ENCODE measurements around the gene KDM6B.
"Not testable (repeated sequence)": the region's sequence is repeated elsewhere in the genome, so short reads cannot be mapped to it uniquely, and the experiment has no call there.

Gene KDM6B

DNA sequence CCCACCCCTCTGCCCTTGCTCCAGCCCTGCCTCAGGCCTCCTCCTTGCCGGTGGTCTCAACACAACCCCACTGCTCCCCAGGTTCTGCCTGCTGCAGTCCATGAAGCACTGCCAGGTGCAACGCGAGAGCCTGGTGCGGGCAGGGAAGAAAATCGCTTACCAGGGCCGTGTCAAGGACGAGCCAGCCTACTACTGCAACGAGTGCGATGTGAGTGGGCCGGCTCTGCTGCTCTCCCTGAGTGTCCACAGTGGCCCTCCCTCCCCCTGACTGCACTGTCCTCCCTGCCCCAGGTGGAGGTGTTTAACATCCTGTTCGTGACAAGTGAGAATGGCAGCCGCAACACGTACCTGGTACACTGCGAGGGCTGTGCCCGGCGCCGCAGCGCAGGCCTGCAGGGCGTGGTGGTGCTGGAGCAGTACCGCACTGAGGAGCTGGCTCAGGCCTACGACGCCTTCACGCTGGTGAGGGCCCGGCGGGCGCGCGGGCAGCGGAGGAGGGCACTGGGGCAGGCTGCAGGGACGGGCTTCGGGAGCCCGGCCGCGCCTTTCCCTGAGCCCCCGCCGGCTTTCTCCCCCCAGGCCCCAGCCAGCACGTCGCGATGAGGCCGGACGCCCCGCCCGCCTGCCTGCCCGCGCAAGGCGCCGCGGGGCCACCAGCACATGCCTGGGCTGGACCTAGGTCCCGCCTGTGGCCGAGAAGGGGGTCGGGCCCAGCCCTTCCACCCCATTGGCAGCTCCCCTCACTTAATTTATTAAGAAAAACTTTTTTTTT, 19.1 kb downstream of the KDM6B start:
- DNase-seq (no peak), ATAC-seq (no peak)

DNA sequence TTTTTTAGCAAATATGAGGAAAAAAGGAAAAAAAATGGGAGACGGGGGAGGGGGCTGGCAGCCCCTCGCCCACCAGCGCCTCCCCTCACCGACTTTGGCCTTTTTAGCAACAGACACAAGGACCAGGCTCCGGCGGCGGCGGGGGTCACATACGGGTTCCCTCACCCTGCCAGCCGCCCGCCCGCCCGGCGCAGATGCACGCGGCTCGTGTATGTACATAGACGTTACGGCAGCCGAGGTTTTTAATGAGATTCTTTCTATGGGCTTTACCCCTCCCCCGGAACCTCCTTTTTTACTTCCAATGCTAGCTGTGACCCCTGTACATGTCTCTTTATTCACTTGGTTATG, 19.6 kb downstream of the KDM6B start:
- ATAC-seq (no peak), DNase-seq (no peak)

DNA sequence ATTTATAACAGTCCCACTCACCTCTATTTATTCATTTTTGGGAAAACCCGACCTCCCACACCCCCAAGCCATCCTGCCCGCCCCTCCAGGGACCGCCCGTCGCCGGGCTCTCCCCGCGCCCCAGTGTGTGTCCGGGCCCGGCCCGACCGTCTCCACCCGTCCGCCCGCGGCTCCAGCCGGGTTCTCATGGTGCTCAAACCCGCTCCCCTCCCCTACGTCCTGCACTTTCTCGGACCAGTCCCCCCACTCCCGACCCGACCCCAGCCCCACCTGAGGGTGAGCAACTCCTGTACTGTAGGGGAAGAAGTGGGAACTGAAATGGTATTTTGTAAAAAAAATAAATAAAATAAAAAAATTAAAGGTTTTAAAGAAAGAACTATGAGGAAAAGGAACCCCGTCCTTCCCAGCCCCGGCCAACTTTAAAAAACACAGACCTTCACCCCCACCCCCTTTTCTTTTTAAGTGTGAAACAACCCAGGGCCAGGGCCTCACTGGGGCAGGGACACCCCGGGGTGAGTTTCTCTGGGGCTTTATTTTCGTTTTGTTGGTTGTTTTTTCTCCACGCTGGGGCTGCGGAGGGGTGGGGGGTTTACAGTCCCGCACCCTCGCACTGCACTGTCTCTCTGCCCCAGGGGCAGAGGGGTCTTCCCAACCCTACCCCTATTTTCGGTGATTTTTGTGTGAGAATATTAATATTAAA, 20.2 kb downstream of the KDM6B start:
- ATAC-seq (no peak), DNase-seq (no peak)

DNA sequence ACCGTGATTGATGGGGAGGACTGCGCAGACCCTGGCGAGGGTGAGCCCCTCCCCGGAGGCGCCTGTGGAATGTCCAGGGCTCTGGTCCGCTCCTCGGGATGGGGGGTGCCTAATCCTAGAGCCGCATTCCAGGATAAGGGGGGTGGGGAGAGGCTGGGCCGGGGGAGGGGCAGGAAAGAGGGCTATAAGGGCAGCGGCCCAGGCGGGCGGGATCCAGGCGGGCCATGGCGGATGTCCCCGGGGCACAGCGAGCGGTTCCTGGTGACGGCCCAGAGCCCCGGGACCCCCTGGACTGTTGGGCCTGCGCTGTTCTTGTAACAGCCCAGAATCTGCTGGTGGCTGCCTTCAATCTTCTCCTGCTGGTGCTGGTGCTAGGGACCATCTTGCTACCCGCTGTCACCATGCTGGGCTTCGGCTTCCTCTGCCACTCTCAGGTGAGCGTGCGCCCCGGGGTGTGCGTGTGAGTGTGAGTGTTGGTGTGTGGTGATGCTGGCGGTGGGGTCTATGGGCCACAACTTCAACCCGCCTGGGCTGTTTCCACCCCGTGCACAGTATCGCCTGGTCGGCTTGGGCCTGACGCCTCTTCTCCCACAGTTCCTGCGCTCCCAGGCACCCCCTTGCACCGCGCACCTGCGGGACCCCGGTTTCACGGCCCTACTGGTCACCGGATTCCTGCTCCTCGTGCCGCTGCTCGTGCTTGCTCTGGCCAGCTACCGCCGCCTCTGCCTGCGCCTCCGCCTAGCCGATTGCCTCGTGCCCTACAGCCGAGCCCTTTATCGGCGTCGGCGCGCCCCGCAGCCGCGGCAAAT, 21.0 kb downstream of the KDM6B start, which contains the start of gene TMEM88:
TSS of gene TMEM88 (plus strand) at position 216 of the 809 bp plus-strand sequence. CDS start at position 225, 9 bp downstream.
- ATAC-seq (no peak), DNase-seq (no peak)

DNA sequence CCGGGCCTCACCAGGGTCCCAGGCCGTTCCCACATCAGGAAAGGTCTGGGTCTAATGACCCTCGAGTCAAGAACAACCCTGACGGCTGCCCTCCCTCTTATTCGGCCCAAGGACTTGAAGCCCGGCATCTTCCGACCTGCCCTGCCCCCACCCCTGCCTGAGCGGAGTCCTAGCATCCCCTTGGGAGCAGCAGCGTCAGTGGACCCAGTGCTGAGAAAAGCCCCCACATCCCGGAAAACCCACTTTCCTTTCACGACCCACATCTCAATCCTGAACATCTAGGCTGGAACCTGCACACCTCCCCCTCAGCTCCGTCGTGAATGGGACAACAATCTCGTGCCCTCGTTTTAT, 21.6 kb downstream of the KDM6B start:
- no peak for ATAC-seq

DNA sequence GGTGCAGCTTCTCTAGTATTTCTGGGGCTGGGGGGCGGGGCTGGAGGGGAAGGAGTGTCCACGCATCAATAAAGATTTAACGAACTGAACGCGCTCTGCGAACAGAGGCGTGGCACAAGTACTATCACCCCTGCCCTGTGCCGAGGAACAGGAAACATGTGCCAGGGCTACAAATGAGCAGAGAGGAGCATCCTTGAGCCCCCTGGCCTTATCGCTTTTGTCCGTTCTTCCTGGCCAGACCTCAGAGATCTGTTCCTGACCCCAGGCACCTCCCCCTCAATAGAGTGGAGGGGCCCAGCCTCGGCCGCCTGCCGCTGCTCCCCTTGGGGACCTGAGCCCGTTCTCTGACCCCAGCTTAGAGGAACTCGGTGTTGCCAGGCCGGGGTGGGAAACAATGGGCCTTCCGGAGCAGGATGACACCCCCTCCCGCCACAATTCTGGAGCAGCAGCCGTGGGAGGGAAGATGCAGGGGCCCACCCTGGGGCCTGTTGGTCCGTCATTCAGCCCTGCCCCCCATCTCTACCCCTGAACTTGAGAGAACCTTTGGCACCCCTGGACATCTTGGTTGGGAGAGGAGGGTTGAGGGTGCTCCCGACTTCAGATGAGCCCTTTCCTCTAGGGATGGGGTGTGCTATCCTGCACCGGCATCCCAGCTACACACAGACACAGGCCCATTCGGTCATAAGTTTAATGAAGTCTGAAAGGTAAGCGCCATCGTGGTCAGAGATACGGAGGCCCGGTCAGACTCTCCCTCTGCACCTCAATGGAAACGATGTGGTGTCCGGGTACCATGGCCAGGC, 22.2 kb downstream of the KDM6B start:
- no peak for DNase-seq
- no peak for ATAC-seq

More for the DNA sequence above, 21.6 kb downstream of the KDM6B start:
- DNase-seq: no peak

DNA sequence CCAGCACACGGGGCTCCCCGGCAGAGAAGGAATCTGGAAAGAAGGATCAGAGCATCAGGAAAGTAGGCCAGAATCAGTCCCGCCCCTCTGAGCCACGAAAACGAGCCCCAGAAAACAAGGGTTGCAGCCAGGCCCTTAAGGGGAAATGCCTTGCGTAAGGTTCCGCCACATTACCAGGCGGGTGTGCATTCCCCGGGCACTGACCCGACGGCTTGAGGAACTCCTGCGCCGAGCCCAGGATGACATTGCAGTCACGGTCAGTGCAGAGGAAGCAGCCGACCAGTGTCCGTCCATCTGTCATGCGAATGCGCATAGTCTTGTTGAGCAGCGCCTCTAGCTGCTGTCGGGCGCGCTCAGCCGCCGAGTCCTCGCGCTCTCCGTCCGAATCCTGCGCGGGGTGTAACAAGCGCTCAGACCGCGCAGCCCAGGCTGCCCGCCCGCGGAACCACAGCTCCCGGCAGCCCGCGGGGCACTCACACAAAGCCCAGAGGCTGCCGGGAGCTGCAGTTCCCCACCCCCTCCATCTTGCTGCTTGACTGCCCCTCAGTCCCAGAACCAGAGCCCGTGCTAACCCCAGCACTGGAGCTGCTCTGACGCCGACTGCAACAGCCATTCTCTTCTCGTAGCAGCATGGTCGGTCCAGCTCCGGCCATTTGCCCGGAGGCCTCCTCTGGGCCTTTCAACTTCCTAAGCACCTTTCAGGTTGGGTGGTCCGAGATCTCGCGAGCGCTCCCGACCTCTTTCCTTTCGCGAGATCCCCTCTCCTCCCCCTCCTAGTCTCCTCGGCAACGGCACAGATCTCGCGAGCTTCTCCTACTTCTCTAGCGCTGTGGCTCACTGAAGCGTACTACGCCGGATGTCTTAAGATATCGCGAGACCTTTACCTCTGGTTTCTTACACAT, 23.0 kb downstream of the KDM6B start, which contains the start of gene NAA38:
TSS of gene NAA38 (minus strand) at position 749 of the 902 bp plus-strand sequence. CDS start at position 653, 96 bp downstream.
- ATAC-seq (peak; percentile 90), DNase-seq (peak; percentile 92)

DNA sequence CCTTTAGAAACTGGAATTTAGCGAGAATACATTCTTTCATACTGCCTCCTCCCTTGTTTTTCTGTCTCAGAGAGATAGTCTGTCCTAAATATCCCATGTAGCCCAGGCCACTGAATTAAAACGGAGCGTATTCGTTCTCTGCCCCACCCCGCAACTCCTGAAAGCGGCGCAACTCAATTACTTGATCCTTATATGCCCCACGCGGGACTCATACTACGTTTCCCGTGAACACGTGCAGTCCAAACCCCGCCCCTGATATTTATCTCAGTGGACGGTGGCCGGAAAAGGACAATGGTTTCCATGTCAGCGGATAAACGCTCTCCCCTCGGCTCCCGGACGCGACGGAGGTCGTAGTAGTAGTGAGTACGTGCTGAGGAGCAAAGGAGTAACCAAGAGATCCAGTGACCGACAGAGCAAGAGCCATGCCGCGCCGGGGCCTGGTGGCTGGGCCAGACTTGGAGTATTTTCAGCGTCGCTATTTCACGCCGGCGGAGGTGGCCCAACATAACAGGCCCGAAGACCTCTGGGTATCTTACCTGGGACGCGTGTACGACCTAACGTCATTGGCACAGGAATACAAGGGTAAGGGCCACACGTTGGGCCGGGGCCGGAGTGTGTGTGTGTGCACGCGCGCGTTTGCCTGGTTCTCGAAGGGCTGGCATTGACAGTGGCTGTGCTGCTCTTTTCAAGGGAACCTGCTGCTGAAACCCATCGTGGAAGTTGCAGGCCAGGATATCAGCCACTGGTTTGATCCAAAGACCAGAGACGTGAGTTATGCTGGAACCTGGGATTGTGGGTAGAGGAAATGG, 23.9 kb downstream of the KDM6B start, which contains the start of gene CYB5D1:
TSS of gene CYB5D1 (plus strand) at position 291 of the 809 bp plus-strand sequence. CDS start at position 423, 132 bp downstream.
- ATAC-seq: peak; percentile 29
- peak; percentile 88 for DNase-seq

DNA sequence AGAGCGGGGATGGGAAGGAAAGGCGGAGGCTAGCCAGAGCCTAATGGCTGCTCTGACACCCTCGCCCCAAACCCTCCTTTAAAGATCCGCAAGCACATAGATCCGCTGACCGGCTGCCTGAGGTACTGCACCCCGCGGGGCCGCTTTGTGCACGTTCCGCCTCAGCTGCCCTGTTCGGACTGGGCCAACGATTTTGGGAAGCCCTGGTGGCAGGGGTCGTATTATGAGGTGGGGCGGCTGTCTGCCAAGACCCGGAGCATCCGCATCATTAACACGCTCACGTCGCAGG, 24.4 kb downstream of the KDM6B start:
- peak; percentile 57 for DNase-seq

DNA sequence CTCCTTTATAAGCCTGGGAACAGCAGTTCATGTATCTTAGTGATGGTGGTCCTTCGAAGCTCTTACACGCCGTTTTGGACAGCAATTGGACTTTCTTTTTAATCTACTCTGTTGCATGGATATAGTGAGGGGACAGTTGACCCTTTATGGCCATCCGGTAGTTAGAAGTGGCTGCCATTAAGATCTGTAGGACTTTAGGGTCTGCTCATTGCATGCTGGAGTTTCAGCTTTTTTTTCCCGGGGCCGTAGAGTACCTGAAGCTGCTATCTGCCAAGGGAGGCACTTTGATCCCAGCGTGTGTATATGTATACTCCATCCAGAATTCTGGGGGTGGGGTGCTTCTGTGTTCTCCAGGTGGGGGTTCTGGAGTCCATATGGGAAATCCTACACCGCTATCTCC, 25.0 kb downstream of the KDM6B start:
- DNase-seq: no peak
- ATAC-seq: no peak

More for the DNA sequence above, 24.4 kb downstream of the KDM6B start:
- no peak for ATAC-seq

DNA sequence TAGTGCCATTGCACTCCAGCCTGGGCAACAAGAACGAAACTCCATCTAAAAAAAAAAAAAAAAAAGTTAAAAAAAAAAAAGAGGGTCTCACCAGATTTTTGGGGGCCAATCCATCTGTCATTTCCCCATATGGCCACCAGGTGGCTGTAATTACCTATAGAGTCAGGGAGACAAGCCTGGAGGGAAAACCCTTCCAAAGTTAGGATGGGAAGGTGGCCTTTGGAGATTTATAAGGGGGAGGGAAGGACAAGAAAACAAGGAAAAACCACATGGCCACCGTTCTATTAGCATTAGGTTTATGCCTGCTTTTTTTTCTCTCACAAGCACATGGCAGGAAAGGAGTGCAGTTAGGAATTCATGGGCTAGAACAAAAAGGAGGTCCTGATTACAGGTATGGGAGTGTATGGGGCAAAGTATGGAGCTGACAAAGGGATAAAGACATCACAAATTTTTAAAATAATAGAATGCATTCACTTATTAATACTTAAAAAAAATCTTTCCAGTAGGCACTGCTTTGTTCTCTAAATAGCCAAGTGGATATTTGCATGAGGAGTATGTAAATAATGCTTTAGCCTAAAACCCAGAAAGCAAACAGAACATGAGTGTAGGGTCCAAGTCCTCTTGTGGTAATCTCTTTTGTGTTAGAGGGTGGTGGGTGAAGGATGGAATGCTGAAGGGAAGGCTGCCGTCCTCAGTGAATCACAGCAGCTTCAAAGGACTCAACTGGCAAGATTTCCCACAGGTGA, 28.8 kb downstream of the KDM6B start:
- DNase-seq (peak; percentile 68), ATAC-seq (no peak)

DNA sequence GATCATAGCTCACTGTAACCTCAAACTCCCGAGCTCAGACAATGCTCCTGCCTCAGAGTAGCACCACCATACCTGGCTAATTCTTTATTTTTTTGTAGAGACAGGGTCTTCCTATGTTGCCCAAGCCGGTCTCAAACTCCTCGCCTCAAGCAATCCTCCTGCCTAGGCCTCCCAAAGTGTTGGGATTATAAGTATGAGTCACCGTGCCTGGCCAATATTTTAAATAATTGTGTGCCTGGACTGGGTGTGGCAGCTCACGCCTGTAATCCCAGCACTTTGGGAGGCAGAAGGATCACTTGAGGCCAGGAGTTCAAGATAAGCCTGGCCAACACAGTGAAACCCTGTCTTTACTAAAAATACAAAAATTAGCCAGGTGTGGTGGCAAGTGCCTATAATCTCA, 30.4 kb downstream of the KDM6B start:
- not testable (repeated sequence) for DNase-seq, ATAC-seq

DNA sequence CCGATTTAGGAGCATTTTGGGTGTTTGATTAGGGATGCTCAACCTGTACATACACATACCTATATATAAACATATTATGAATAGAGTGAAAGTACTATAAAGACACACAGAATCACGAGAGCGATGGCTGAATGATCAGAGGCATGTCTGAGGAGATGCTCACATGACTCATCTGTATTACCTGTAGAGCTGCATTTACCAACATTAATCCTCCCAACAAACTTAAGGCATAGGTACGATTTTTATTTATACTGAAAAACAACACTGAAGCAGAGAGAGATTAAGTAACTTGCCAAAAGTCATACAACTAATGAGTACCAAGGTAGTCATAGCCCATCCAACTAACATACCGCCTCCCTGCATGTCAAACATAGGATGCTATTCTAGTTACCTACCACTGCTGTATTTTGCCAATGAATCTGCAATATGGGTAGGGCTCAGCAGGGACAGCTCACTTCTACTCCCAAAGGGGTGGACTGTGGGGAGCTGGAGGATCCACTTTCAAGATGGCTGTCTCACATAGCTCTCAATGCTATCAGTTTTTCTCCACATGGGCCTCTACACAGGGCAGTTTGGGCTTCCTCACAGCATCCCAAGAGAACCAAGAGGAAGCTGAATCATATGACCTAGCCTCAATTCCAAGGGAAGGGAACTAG, 31.1 kb downstream of the KDM6B start:
- DNase-seq: no peak
- ATAC-seq: no peak

DNA sequence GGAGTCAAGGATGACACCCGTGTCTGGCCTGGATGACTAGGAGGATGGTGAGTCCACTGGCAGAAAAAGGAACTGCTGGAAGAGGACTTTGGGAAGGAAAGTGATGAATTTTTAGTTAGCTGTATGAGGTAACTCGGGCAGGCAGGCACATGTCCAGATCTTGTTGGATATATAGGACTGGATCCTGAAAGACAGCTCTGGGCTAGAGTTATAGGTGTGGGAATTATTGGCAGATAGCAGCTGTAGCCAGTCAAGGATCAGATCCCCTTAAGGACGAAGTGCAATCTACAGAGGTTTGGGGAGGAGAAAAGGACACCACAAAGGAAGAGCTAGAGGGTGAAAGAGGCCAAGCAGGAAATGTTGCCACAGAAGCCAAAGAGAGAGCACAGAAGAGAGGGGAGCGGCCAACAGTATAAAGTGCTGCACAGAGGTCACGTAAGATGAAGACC, 33.9 kb downstream of the KDM6B start:
- ATAC-seq: no peak
- DNase-seq: no peak

DNA sequence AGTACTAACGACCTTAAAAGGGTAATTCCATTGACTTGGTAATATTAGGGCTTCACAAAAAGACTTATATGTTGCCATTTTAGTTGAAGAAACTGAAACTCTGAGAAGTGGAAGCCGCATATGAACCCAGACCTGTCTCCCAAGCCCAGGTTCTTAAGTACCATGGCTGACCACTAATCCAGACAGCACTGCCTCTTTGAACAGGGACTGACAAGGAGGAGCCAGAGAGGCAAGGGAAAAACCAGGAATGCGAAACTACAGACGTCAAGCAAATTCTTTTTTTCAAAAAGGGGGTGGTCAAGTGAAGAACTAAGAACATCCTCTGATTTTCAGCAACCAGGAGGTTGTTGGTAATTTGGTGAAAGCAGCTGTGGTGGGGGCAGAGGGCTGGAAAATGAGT, 39.0 kb downstream of the KDM6B start:
- ATAC-seq (no peak), DNase-seq (no peak)

DNA sequence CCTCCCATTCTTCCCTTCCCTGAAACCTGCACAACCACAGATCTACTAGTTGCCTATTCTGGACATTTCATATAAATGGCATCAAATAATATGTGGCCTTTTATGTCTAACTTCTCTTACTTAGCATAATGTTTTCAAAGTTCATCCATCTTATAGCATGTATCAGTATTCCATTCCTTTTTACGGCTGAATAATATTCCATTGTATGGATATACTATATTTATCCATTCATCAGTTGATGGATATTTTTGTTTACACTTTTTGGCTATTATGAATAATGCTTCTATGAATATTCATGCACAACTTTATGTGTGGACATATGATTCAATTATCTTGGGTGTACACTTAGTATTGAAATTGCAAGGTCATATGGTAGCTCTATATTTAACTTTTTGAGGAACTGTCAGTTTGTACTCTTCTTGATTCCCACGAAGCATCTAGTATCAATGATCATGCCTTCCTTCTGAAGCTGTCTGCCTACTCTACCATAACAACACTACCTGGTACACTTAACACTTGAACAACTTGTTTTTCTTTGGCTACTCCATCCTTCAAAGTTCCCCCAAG, 41.9 kb downstream of the KDM6B start:
- DNase-seq: no peak
- ATAC-seq: no peak

DNA sequence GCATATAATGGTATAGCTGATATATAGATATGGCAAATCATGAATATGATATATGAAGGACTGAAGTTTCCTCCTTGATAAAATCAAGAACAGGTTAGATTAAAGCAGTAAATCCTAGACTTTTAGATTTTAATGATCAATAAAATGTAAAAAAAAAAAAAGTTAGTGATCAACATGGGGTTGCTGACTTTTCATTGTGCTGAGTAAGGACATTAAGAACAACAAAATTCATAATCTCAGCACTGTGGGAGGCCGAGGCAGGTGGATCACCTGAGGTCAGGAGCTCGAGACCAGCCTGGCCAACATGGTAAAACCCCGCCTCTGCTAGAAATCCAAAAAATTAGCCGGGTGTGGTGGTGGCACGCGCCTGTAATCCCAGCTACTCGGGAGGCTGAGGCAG, 44.2 kb downstream of the KDM6B start:
- DNase-seq: no peak
- no peak for ATAC-seq
